GM19324 (cell line): Measurements from ENCODE around the gene SULT1C3.

Source experiments
- ATAC-seq: cut with Tn5 transposase; IDR thresholded peaks from one replicate; pipeline ENCODE4 v1.9.1; 2021; ENCODE audit warnings: mild to moderate bottlenecking, moderate library complexity; ENCODE audit not compliant: unreplicated experiment, low FRiP score

SULT1C3 gene

DNA sequence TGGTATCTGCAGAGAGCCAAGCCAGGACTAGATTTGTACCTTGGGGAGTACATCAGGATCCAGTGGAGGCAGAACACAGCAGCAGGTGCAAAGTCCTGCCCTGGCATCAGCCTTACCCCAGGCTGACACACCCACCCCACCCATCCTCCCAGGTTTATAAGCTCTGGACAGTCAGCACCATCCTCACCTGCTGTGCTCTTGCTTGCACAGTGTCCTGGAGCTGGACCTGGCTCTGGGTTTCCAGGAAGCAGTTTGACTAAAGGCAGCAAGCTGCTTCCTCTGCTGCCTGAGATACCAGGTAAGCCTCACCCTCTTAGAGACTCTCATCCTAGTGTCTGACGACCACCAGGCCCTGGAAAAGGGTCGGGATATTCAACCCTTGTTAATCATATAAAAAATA lies at the start of gene SULT1C3:
Gene SULT1C3, plus strand, starts transcription at position 183 of the 400 bp plus-strand sequence. CDS start 7,227 bp downstream, outside the sequence.
- no peak for ATAC-seq

DNA sequence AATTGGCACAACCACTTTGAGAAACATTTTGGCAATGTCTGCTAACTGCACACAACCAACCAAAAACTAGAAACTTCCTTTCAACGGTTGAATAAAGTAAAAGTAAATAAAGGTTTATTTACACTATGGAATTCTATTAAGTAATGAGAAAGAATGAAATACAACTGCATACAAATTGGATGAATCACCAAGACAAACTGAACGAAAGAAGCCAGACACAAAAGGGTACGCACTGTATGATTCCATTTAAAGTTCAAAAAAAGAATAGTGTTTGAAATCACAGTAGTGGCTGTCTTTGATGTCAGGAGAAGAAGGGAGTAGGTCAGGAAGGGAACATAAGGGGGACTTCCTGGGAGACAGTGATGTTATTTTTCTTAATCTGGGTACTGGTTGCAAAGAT lies 46.5 kb upstream of the SULT1C3 start:
- ATAC-seq = no peak

- no peak for ATAC-seq
Measured at GRCh38 chr2:108194409-108195132, 45.2 kb upstream of the SULT1C3 start.

DNA sequence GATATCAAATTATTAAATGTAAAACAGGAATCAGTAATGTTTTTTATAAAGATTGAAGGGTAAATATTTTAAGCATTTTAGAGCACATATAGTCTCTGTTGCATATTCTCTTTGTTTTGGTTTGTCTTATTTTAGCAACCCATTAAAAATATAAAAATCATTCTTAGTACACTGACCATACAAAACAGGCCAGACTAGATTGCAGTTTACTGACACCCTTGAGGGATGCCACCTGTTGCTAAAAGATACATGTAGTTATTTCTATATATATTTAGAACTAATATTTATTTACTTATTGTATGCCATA lies 44.7 kb upstream of the SULT1C3 start:
- no peak for ATAC-seq

DNA sequence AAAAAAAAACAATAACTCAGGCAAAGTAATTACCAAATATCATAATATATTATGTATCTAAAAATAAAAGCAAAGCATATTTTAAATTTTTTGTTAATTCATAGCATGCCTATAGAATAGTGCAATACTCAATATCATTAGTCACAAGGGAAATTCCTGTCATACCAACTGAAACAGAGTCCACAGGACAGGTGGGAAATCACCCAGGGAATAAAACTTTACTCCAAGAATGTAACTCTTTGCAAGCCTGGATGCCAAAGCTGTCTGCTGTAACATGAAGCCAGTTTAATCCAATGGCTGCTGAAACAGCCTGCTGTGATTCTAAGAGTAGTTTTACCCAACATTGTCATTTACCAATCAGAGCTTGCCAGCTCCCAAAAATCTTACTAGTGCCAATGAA lies 40.0 kb upstream of the SULT1C3 start:
- ATAC-seq = no peak

DNA sequence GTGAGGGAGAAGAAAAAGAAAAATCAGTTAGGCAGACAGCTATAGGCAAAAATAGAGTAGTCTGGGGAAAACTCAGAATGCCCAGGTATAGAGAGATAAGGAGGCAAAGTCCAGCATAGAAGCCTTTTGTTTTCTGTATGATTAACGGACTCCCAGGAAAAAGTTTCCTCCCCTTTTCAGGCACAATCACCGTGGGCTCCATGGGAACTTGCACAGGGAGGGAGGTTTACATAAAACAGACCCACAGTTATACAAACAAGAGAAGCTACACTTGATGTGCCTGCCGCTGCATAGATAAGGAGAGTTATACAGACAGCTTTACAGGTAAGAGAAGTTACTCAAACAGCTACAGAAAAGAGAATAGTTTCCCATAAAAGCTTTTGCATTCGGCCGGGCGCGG lies 39.2 kb upstream of the SULT1C3 start:
- no peak for ATAC-seq

DNA sequence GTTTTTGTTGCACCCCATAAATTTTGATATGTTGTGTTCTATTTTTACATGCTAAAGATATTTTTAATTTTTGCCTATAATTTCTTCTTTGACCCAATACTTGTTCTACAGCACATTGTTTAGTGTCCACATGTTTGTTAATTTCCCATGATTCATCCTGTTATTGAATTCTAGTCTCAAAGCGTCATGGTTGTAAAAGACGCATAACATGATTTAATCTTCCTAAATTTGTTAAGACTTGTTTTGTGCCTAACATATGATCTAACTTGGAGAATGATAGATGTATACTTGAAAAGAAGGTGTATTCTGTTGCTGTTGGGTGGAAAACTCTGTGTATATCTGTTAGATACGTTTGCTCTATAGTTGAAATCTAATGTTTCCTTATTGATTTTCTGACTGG lies 27.1 kb upstream of the SULT1C3 start:
- ATAC-seq = no peak

- no peak for ATAC-seq
Measured at GRCh38 chr2:108215794-108216211, 24.0 kb upstream of the SULT1C3 start.

DNA sequence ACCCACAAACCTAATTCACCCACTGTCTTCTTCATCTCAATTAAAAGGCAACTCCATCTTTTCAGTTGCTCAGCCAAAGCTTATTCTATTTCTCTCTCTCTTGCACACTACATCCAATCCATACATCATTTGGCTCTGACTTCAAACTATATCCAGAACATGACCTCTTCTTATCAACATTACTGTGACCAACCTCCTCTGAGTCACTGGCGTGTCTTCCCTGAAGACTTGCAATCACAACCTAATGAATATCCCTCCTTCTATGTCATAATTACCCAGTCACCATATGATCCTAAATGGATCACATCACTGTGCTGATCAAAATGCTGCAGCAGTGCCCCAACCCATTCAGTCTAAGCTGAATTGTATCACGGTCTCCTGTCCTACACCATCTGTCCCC lies 22.6 kb upstream of the SULT1C3 start:
- ATAC-seq = no peak

DNA sequence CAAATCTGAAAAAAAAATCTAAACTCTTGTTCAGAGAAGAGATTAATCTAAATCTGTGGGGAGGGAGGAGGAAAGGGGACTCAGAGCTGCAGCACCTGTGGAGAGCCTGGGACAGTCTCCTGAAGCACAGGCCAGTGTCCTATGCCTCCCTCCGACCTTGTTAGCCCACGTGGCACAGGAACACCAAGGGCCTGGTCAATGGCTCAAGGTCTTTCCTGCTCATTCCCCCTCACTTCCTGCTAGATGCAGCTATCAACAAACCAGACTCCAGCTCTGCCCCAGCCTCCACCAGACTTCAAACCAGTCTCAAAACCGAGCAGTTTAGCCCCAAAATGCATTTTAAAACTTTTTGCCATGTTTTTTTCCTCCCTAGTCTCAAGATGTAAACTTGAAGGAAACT lies 20.1 kb upstream of the SULT1C3 start:
- no peak for ATAC-seq

- ATAC-seq = no peak
Measured at GRCh38 chr2:108220191-108220590, 19.6 kb upstream of the SULT1C3 start.

GRCh38 chr2:108220942-108221541 lies 18.7 kb upstream of the SULT1C3 start:
- ATAC-seq = no peak

- no peak for ATAC-seq
Measured at GRCh38 chr2:108222261-108222660, 17.5 kb upstream of the SULT1C3 start.

- no peak for ATAC-seq
Measured at GRCh38 chr2:108223573-108223972, 16.2 kb upstream of the SULT1C3 start.

DNA sequence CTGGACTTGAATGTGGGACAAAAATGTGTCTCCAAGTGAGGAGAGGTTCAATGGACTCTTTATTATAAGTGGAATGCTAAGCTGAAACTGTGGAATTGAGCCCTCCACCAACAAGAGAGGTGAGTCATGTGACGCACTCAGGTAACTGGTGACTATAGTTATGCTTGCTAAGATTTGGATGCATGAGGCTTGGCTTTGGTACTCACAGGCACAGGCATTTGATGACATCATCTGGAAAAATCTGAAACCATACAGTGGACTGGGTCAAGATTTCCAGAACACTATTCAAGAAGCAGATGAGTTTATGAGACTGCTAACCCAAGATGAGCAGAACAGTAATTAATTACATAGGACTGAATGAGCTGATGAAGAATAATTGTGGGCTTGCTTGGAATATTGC lies 15.7 kb upstream of the SULT1C3 start:
- no peak for ATAC-seq

DNA sequence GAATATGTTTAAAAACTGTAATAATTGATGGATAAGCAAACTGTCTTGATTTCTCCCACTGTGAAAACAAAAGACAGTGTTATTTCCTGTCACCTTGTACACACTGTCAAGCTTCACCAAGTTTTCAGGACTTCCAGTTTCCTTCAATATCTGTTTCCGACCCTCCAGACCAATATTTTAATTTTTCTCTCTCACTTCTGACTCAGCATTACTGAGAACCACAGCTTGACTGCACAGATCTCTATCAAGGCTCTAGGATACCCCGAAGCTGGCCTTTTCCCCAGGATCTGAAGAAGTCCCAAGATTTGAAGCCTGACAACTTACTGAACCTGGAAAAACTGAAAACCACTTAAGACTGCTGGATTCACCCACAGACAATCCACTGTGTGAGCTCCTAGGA lies 13.2 kb upstream of the SULT1C3 start:
- no peak for ATAC-seq

DNA sequence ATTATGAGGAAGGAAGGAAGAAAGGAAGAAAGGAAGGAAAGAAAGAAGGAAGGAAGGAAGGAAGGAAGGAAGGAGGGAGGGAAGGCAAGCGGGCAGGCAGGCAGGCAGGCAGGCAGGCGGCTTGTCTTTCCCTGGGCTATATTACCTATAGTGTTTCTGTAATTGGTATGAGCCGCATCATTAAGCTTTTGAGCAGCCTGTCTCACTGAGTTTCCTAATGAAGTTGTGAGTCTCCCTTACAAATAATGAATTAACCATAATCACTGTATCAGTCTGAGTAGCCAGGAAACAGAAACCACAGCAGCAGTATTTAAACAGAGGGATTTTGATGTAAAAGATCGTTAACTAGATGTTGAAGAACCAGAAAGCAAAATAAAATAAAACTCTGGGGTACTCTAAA lies 11.8 kb upstream of the SULT1C3 start:
- no peak for ATAC-seq

- ATAC-seq = no peak
Measured at GRCh38 chr2:108228537-108228936, 11.2 kb upstream of the SULT1C3 start.

DNA sequence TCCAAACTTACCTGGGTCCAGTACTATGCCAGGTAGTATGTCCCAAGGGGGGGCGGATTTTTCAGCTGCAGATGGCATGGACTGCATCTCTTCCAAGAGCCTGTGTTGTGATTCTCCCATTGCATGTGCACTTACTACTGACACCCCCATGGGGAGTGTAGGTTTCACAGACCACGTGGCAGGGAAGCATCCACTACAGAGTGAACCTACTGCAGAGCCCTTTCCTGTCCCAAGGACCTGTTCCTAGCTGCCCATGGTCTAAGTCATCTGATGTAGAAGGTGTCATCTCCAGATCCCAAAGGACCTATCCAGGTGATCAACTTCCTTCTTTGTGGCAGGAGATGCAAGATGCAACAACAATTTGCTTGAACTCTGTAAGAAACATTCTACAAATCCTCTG lies 9.9 kb upstream of the SULT1C3 start:
- no peak for ATAC-seq

DNA sequence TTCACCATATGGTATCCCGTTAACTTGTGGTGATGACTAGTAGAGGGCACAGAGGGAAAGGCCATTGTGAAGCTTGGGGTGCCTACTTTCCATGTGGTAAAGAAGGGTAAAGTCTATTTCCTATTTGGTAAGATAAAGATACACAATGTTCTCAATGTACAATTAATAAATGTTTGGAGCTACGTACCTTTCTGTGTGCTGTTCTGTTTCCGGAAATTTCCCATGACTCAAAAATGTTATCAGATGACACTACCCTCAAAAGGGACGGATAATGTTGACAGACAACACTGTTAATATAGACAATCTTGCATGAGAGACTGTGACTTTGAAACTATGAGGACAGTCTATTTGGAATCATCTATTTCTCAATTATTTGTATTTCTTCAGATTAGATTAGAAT lies 4.2 kb upstream of the SULT1C3 start:
- no peak for ATAC-seq

DNA sequence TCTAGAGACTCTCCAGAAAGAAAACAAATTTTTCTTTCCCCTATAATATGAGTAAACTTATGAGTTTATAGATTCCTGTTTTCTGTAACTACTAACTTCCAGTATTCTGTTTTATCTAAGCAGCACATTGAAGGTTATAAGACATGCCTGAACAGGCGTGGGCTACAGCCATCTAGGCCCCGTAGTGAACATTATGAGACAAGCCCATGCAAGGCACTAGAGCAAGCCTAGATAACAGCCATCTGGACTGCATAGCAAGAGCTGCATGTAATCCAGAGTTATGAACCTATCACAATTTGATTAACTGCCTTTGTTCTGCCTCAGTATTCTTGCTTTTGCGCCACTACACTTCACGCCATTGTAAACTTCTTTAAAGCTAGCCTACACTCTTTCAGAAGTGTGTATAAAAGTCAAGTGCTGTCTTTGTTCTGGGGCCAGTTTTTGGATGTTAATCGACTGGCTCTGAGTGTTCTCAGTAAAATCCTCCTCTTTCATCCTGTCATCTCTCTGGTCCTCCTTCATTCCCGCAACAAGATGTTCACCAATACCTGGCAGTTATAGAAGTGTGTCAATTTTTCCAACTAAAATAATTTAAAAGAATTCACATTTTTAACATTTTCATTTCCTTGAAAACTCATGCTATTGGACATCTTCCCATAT lies 3.0 kb upstream of the SULT1C3 start:
- no peak for ATAC-seq

GRCh38 chr2:108240966-108241365 lies 1.2 kb downstream of the SULT1C3 start:
- no peak for ATAC-seq
